ENCODE results near the gene BCORL1.

The BCORL1 gene

DNA sequence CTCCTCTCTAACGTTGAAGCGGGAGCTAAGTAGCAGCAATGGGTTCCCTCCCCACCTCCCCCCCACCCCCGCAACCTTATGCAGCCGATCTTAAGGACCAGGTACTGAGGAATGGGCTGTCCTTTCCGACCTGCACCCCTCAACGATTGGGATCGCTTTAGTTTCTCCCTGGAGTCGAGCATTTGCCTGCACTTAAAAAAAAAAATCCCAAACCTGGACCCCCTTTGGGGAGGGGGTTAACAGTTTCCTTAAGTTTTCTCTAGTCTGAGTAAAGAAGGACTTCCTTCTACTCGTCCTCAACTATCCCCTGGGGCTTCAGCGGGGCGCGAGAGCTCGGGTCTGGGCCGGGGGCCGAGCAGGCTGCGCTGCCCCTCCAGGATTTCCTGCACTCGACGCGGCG lies 25.7 kb upstream of the BCORL1 start:
- DNase-seq (ENCODE audit: low spot score in 2 of 2): no peak
- Mint-ChIP-seq H3K4me3 (peak overlapping the region; percentile 63), H3K9me3 (no peaks in the 10 kb centered on the region), H3K4me1 (peaks cover 25% of the 10 kb centered on the region), H3K36me3 (peaks cover 7% of the 10 kb centered on the region), H3K27ac (no peak overlapping the region)
- no peak for ATAC-seq

GRCh38 chrX:129957241-129958082 lies 25.0 kb upstream of the BCORL1 start:
- peak overlapping the region; percentile 29 for H3K27ac Mint-ChIP-seq
- DNase-seq (ENCODE audit: low spot score in 2 of 2) (peak; percentile 28 to 78), ATAC-seq (peak; percentile 77)
- peaks cover 5% of the 10 kb centered on the region for H3K36me3 Mint-ChIP-seq
- no peaks in the 10 kb centered on the region for H3K9me3 Mint-ChIP-seq
- peaks cover 23% of the 10 kb centered on the region for H3K4me1 Mint-ChIP-seq
- peak overlapping the region; percentile 63 for H3K4me3 Mint-ChIP-seq

GRCh38 chrX:129958083-129958465 lies 24.4 kb upstream of the BCORL1 start:
- Mint-ChIP-seq H3K36me3 (no peaks in the 10 kb centered on the region), H3K9me3 (no peaks in the 10 kb centered on the region), H3K4me1 (peaks cover 19% of the 10 kb centered on the region), H3K4me3 (peak overlapping the region; percentile 63), H3K27ac (peak overlapping the region; percentile 29)
- ATAC-seq: no peak
- no peak for DNase-seq (ENCODE audit: low spot score in 2 of 2)

DNA sequence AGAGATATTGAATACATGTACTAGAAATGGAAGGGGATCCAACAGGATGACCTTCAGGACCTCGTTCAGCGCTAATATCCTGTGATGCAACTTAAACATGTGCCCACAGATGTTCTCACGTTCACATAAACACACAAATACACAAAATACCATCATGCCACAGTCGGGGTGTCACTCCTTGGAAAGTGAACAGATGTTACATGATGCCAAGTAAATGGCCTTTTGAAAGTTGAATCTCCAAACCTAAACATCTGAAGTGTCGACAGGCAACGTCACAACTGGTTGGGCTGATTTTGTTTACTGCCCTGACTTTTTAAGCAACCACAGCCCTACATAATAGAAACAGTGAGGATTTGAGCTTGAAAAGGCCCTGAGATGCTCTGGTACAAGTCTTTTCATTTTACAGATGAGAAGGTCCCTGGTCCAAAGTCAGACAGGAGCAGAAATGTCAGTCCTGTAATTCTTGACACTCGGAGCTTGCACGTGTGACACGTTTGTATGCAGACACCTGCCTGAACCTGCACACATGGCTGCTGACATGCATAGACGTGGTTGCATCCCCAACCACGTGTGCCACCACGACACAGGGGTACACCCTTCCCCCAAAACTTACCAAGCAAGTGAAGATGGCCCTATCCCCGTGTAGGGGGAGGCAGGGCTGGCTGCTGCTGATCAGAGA lies 23.5 kb upstream of the BCORL1 start:
- Mint-ChIP-seq H3K4me3 (no peak overlapping the region), H3K27ac (no peak overlapping the region), H3K9me3 (no peaks in the 10 kb centered on the region), H3K36me3 (no peaks in the 10 kb centered on the region), H3K4me1 (peaks cover 19% of the 10 kb centered on the region)
- no peak for ATAC-seq
- DNase-seq (ENCODE audit: low spot score in 2 of 2): no peak

- no peak for ATAC-seq
- H3K9me3 Mint-ChIP-seq: no peaks in the 10 kb centered on the region
Measured at GRCh38 chrX:129959493-129959832, 23.0 kb upstream of the BCORL1 start.

GRCh38 chrX:129961180-129962083 lies 21.0 kb upstream of the BCORL1 start:
- no peaks in the 10 kb centered on the region for H3K9me3 Mint-ChIP-seq
- DNase-seq (ENCODE audit: low spot score in 2 of 2): peak; percentile 48 to 75

More at GRCh38 chrX:129959493-129959832, 23.0 kb upstream of the BCORL1 start:
- DNase-seq (ENCODE audit: low spot score in 2 of 2): no peak
- Mint-ChIP-seq H3K36me3 (no peaks in the 10 kb centered on the region), H3K4me3 (no peak overlapping the region), H3K27ac (no peak overlapping the region), H3K4me1 (peaks cover 19% of the 10 kb centered on the region)

GRCh38 chrX:129963729-129964128 lies 18.7 kb upstream of the BCORL1 start:
- ATAC-seq: no peak
- no peaks in the 10 kb centered on the region for H3K9me3 Mint-ChIP-seq
- H3K4me1 Mint-ChIP-seq: peaks cover 12% of the 10 kb centered on the region
- no peak for DNase-seq (ENCODE audit: low spot score in 2 of 2)
- no peak overlapping the region for H3K4me3 Mint-ChIP-seq
- no peak overlapping the region for H3K27ac Mint-ChIP-seq
- H3K36me3 Mint-ChIP-seq: no peaks in the 10 kb centered on the region

More at GRCh38 chrX:129961180-129962083, 21.0 kb upstream of the BCORL1 start:
- H3K4me3 Mint-ChIP-seq: peak overlapping the region; percentile 63
- no peaks in the 10 kb centered on the region for H3K36me3 Mint-ChIP-seq
- H3K27ac Mint-ChIP-seq: peak overlapping the region; percentile 89
- ATAC-seq: peak; percentile 97
- peaks cover 19% of the 10 kb centered on the region for H3K4me1 Mint-ChIP-seq

GRCh38 chrX:129965166-129965565 lies 17.3 kb upstream of the BCORL1 start:
- H3K9me3 Mint-ChIP-seq: no peaks in the 10 kb centered on the region
- H3K4me1 Mint-ChIP-seq: peaks cover 12% of the 10 kb centered on the region
- no peaks in the 10 kb centered on the region for H3K36me3 Mint-ChIP-seq
- DNase-seq (ENCODE audit: low spot score in 2 of 2) (no peak), ATAC-seq (no peak)
- H3K27ac Mint-ChIP-seq: no peak overlapping the region
- H3K4me3 Mint-ChIP-seq: no peak overlapping the region

GRCh38 chrX:129968968-129969367 lies 13.5 kb upstream of the BCORL1 start:
- Mint-ChIP-seq H3K4me3 (no peak overlapping the region), H3K27ac (no peak overlapping the region), H3K4me1 (no peaks in the 10 kb centered on the region), H3K9me3 (no peaks in the 10 kb centered on the region), H3K36me3 (no peaks in the 10 kb centered on the region)
- ATAC-seq (no peak), DNase-seq (ENCODE audit: low spot score in 2 of 2) (no peak)

GRCh38 chrX:129976441-129976840 lies 6.0 kb upstream of the BCORL1 start:
- ATAC-seq (no peak), DNase-seq (ENCODE audit: low spot score in 2 of 2) (no peak)
- H3K4me3 Mint-ChIP-seq: no peak overlapping the region
- H3K9me3 Mint-ChIP-seq: no peaks in the 10 kb centered on the region
- no peaks in the 10 kb centered on the region for H3K4me1 Mint-ChIP-seq
- H3K36me3 Mint-ChIP-seq: no peaks in the 10 kb centered on the region
- no peak overlapping the region for H3K27ac Mint-ChIP-seq

- DNase-seq (ENCODE audit: low spot score in 2 of 2) (no peak), ATAC-seq (no peak)
- Mint-ChIP-seq H3K4me1 (no peaks in the 10 kb centered on the region), H3K4me3 (peak overlapping the region; percentile 49), H3K27ac (no peak overlapping the region), H3K9me3 (no peaks in the 10 kb centered on the region), H3K36me3 (peaks cover 4% of the 10 kb centered on the region)
Measured at GRCh38 chrX:129979207-129979920, 3.1 kb upstream of the BCORL1 start.

- no peak for ATAC-seq
- Mint-ChIP-seq H3K4me1 (peaks cover 6% of the 10 kb centered on the region), H3K9me3 (no peaks in the 10 kb centered on the region), H3K27ac (no peak overlapping the region), H3K36me3 (peaks cover 10% of the 10 kb centered on the region), H3K4me3 (no peak overlapping the region)
- peak in 1 of 2 donors; percentile 56 for DNase-seq (ENCODE audit: low spot score in 2 of 2)
Measured at GRCh38 chrX:129980001-129980401, 2.4 kb upstream of the BCORL1 start.

- H3K9me3 Mint-ChIP-seq: no peaks in the 10 kb centered on the region
Measured at GRCh38 chrX:129980540-129981199, 1.8 kb upstream of the BCORL1 start.

DNA sequence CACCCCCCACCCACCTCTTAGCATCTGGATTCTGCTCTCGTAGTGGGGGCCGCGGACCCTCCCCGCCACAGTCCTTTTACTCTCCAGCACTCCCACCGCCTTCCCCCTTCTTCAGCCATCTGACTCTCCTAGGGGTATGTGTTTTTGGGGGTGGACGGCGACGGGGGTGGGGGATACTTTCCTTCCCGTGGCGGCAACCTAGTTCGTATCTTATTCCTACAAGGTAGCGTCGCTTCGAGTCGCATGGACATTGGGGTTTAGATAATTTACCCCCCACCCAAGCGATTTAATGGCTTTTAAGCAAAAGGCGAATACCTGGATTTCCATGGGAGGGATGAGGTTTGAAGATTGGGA lies 1.3 kb upstream of the BCORL1 start:
- ATAC-seq (no peak), DNase-seq (ENCODE audit: low spot score in 2 of 2) (no peak)
- Mint-ChIP-seq H3K4me3 (no peak overlapping the region), H3K9me3 (no peaks in the 10 kb centered on the region), H3K36me3 (peaks cover 10% of the 10 kb centered on the region), H3K4me1 (peaks cover 11% of the 10 kb centered on the region), H3K27ac (no peak overlapping the region)

More at GRCh38 chrX:129980540-129981199, 1.8 kb upstream of the BCORL1 start:
- H3K36me3 Mint-ChIP-seq: peaks cover 10% of the 10 kb centered on the region
- peak; percentile 12 to 63 for DNase-seq (ENCODE audit: low spot score in 2 of 2)
- no peak overlapping the region for H3K27ac Mint-ChIP-seq
- peaks cover 11% of the 10 kb centered on the region for H3K4me1 Mint-ChIP-seq
- no peak overlapping the region for H3K4me3 Mint-ChIP-seq
- ATAC-seq: peak; percentile 14

All from stimulated activated effector memory CD8-positive, alpha-beta T cell treated with anti-CD3 and anti-CD28 coated beads, Interleukin-12 subunit alpha, Interleukin-12 subunit beta, amount 100 ng/mL, for 72 hours (primary cell).